Calu3 (cell line): ENCODE results near the gene ZSCAN23. TPM values are rescaled to one million over a fixed set of nuclear protein-coding genes. Genes with fewer than 3 reads are reported as not detected.
"Not testable (repeated sequence)": the region's sequence is repeated elsewhere in the genome, so short reads cannot be mapped to it uniquely, and the experiment has no call there.

ENCODE experiments used
- BruUV-seq: library from RNA; stranded (reverse); fragments of 400-500 nt; replicated peaks from 2 replicates; lab custom pipeline; 2021; lab: Mats Ljungman, UMichigan
- CTCF ChIA-PET: fragments of 300-600 bp; sonication (Branson Sonifier 250); formaldehyde crosslinking; loops from one replicate; lab custom pipeline; 2022; ENCODE audit warnings: antibody characterized with exemption; lab: Charles Lee
- DNase-seq: peaks from one replicate; pipeline ENCODE4 v3.0.0; 2022
- H3K27ac Mint-ChIP-seq: one replicate; pipeline ENCODE4 v1.8.0; 2022; ENCODE audit warnings: mixed read lengths; ENCODE audit not compliant: unreplicated experiment
- H3K27me3 Mint-ChIP-seq: one replicate; pipeline ENCODE4 v1.8.0; 2022; ENCODE audit warnings: mixed read lengths; ENCODE audit not compliant: unreplicated experiment
- H3K36me3 Mint-ChIP-seq: one replicate; pipeline ENCODE4 v1.8.0; 2022; ENCODE audit warnings: mild to moderate bottlenecking, moderate library complexity, mixed read lengths; ENCODE audit not compliant: insufficient read depth, unreplicated experiment
- H3K4me1 Mint-ChIP-seq: one replicate; pipeline ENCODE4 v1.8.0; 2022; ENCODE audit warnings: mild to moderate bottlenecking, low read depth, mixed read lengths; ENCODE audit not compliant: unreplicated experiment
- H3K4me3 Mint-ChIP-seq: one replicate; pipeline ENCODE4 v1.8.0; 2022; ENCODE audit warnings: mild to moderate bottlenecking, low read depth, moderate library complexity, mixed read lengths; ENCODE audit not compliant: unreplicated experiment
- H3K9me3 Mint-ChIP-seq: one replicate; pipeline ENCODE4 v1.8.0; 2022; ENCODE audit warnings: low read depth, mixed read lengths; ENCODE audit not compliant: unreplicated experiment
- intact Hi-C: fragments of 100-400 bp; cut with micrococcal nuclease; formaldehyde crosslinking; loops from one replicate; pipeline ENCODE4 v1.10.0; 2022; ENCODE audit not compliant: unreplicated experiment
- total RNA-seq: library from RNA; stranded (reverse); gene quantifications from 2 replicates; pipeline ENCODE4 v1.2.3, GENCODE V29; 2022
- TF ChIP-seq, protein P1 (sequence below): fragments of 200-600 bp; IDR thresholded peaks from one replicate; pipeline ENCODE4 v1.8.0; 2022; ENCODE audit warnings: antibody characterized with exemption; ENCODE audit not compliant: unreplicated experiment

The ZSCAN23 gene
- total RNA-seq, 1 experiment from 2014 or later: 1.8 TPM

GRCh38 chr6:28446818-28447511 lies 3.7 kb upstream of the ZSCAN23 start:
- Mint-ChIP-seq H3K27me3 (no peaks in the 10 kb centered on the region), H3K9me3 (peaks cover 9% of the 10 kb centered on the region), H3K4me3 (no peak overlapping the region), H3K4me1 (no peaks in the 10 kb centered on the region), H3K27ac (no peak overlapping the region), H3K36me3 (peaks cover 5% of the 10 kb centered on the region)
- TF ChIP-seq, protein P1, sequence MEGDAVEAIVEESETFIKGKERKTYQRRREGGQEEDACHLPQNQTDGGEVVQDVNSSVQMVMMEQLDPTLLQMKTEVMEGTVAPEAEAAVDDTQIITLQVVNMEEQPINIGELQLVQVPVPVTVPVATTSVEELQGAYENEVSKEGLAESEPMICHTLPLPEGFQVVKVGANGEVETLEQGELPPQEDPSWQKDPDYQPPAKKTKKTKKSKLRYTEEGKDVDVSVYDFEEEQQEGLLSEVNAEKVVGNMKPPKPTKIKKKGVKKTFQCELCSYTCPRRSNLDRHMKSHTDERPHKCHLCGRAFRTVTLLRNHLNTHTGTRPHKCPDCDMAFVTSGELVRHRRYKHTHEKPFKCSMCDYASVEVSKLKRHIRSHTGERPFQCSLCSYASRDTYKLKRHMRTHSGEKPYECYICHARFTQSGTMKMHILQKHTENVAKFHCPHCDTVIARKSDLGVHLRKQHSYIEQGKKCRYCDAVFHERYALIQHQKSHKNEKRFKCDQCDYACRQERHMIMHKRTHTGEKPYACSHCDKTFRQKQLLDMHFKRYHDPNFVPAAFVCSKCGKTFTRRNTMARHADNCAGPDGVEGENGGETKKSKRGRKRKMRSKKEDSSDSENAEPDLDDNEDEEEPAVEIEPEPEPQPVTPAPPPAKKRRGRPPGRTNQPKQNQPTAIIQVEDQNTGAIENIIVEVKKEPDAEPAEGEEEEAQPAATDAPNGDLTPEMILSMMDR: no peak
- BruUV-seq: no TSS peak
- intact Hi-C loops: no loop called here
- DNase-seq: no peak
- CTCF ChIA-PET: no interaction called here

GRCh38 chr6:28444759-28445158 lies 1.5 kb upstream of the ZSCAN23 start:
- H3K36me3 Mint-ChIP-seq, BruUV-seq, intact Hi-C loops, H3K27ac Mint-ChIP-seq, H3K4me3 Mint-ChIP-seq, H3K4me1 Mint-ChIP-seq, H3K9me3 Mint-ChIP-seq, DNase-seq, H3K27me3 Mint-ChIP-seq: not testable (repeated sequence)
- CTCF ChIA-PET: interaction anchor here (0.6 kb wide), 1 partner anchor 34 kb away, joined by 4 read pairs; no protein-coding TSS in a partner anchor

DNA sequence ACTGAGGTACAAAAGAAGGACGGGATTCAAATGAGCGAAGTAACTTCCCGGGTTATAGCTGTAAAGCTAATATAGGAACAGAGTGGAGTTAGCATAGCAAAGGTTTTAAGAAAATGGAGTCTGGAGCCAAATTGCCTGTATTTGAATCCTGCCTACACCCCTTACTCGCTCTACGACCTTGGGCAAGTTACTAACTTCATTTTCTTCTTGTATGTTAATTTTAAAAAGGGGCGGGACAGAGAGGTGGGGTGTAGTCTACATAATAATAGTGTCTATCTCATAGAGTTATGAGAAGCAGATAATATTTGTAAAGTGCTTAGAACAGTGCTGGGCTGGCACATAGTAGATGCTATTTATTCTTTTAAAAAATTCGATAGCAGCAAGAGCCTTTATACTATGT lies 705 bp downstream of the ZSCAN23 start:
- intact Hi-C loops: no loop called here
- CTCF ChIA-PET: no interaction called here
- Mint-ChIP-seq H3K36me3 (peaks cover 5% of the 10 kb centered on the region), H3K4me3 (peak overlapping the region; percentile 72), H3K4me1 (no peaks in the 10 kb centered on the region), H3K27ac (no peak overlapping the region), H3K9me3 (peaks cover 9% of the 10 kb centered on the region), H3K27me3 (no peaks in the 10 kb centered on the region)
- DNase-seq: no peak
- no TSS peak for BruUV-seq
- TF ChIP-seq, protein P1: no peak

- H3K36me3 Mint-ChIP-seq: no peaks in the 10 kb centered on the region
- H3K27me3 Mint-ChIP-seq: peaks cover 13% of the 10 kb centered on the region
- H3K9me3 Mint-ChIP-seq: no peaks in the 10 kb centered on the region
- TF ChIP-seq, protein P1: no peak
- BruUV-seq: no TSS peak
- intact Hi-C loops: no loop called here
- no peak for DNase-seq
- CTCF ChIA-PET: no interaction called here
- no peaks in the 10 kb centered on the region for H3K4me1 Mint-ChIP-seq
- no peak overlapping the region for H3K27ac Mint-ChIP-seq
- no peak overlapping the region for H3K4me3 Mint-ChIP-seq
Measured at GRCh38 chr6:28436404-28436803, 6.9 kb downstream of the ZSCAN23 start.

- no peak overlapping the region for H3K4me3 Mint-ChIP-seq
- CTCF ChIA-PET: no interaction called here
- TF ChIP-seq, protein P1: no peak
- H3K36me3 Mint-ChIP-seq: no peaks in the 10 kb centered on the region
- intact Hi-C loops: no loop called here
- no peak overlapping the region for H3K27ac Mint-ChIP-seq
- no peak for DNase-seq
- no peaks in the 10 kb centered on the region for H3K4me1 Mint-ChIP-seq
- no TSS peak for BruUV-seq
- peaks cover 26% of the 10 kb centered on the region for H3K27me3 Mint-ChIP-seq
- H3K9me3 Mint-ChIP-seq: no peaks in the 10 kb centered on the region
Measured at GRCh38 chr6:28433119-28433518, 10.2 kb downstream of the ZSCAN23 start.
